ENCODE data around the gene S100A5. TPM values are rescaled to one million over a fixed set of nuclear protein-coding genes. Genes with fewer than 3 reads are reported as not detected.
A peak's percentile ranks its signal among the peaks of the same experiment; 100 is the strongest.
"Not testable (repeated sequence)": the region's sequence is repeated elsewhere in the genome, so short reads cannot be mapped to it uniquely, and the experiment has no call there.

Gene S100A5
- total RNA-seq, 1 donor from 2014 or later: 2.7 TPM

DNA sequence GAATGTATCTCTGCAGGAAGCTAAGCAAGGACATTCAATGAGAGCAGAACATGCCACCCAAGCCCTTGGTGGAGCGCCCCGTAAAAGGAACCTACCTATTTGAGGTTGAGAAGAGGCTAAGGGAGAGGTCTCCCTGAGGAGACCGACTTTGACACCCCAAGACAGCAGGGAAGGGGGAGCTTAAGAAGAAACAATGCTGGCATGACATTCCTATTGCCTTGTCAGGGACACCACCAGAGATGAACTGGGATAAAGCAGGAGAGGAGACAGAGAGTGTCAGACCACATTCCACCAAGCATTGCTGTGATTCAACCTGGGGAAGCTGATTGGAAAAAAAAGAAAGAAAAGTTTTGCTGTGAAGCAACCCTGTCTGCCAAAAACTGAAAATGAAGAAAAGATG is 38.2 kb upstream of the S100A5 start:
- DNase-seq (ENCODE audit: low read depth): no peak
- no peak overlapping the region for H3K4me3 ChIP-seq (ENCODE audit: low read depth, low read length)
- TF ChIP-seq, protein P1, sequence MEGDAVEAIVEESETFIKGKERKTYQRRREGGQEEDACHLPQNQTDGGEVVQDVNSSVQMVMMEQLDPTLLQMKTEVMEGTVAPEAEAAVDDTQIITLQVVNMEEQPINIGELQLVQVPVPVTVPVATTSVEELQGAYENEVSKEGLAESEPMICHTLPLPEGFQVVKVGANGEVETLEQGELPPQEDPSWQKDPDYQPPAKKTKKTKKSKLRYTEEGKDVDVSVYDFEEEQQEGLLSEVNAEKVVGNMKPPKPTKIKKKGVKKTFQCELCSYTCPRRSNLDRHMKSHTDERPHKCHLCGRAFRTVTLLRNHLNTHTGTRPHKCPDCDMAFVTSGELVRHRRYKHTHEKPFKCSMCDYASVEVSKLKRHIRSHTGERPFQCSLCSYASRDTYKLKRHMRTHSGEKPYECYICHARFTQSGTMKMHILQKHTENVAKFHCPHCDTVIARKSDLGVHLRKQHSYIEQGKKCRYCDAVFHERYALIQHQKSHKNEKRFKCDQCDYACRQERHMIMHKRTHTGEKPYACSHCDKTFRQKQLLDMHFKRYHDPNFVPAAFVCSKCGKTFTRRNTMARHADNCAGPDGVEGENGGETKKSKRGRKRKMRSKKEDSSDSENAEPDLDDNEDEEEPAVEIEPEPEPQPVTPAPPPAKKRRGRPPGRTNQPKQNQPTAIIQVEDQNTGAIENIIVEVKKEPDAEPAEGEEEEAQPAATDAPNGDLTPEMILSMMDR (conservative IDR thresholded peaks at IDR 0.05; ENCODE audit: low read depth, low read length): no peak

DNA sequence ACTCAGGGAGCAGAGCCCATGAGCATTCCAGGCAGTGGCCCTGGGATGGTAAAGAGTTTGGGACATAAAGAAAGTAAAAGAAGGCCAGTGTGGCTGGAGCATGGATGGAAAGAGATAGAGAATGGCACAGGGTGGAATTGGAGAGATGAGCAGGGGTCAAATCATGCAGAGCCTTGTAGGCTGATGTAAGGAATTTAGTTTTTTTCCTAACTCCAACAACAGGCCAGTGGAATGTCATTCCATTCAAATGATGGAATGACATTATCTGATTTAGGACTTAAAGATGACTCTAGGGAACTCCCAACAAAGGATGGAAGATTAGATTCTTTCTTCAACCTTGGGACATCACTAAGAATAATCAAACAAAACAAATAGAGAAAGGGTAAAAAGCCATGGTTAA is 37.8 kb upstream of the S100A5 start:
- TF ChIP-seq, protein P1 (conservative IDR thresholded peaks at IDR 0.05; ENCODE audit: low read depth, low read length): no peak
- H3K4me3 ChIP-seq (ENCODE audit: low read depth, low read length): no peak overlapping the region
- no peak for DNase-seq (ENCODE audit: low read depth)

DNA sequence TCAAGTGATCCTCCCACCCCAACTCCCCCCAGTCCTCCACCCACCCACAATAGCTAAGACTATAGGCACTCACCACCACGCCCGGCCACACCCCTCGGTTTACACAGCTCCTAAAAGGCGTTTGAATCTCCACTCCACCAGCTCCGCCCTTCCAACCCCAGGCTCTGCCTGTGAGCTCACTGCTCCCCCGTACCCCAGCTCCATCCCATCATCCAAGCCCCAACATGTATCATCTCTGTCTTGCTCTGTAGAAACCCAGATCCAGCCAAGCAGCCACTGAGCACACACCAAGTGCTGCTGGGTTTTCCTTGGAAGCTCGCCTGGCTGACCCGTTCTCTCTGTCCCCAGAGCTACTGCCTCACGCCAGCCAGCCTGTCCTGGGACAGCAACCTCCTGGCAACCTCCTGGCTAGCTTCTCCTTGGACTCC is 36.9 kb upstream of the S100A5 start:
- DNase-seq (ENCODE audit: low read depth): no peak
- TF ChIP-seq, protein P1 (conservative IDR thresholded peaks at IDR 0.05; ENCODE audit: low read depth, low read length): no peak
- H3K4me3 ChIP-seq (ENCODE audit: low read depth, low read length): no peak overlapping the region

DNA sequence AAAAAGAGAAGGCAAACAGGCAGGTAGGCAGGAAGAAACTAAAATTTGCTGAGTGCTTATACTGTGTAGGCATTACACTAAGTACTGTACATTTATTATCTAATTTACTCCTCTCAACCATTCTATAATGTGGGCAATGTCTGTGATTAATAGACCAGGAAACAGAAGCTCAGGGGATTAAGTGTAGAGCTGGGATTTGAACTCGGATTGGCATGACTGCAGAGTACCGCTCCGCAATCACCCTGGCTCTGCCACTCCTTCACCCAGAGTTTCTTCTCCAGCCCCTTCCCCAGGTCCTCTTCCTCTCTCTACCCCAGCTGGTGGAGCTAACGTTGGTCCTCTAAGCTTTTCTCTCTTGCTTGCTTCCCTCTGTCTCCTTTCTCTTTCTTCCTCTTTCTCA is 36.4 kb upstream of the S100A5 start:
- TF ChIP-seq, protein P1 (conservative IDR thresholded peaks at IDR 0.05; ENCODE audit: low read depth, low read length): no peak
- DNase-seq (ENCODE audit: low read depth): no peak
- H3K4me3 ChIP-seq (ENCODE audit: low read depth, low read length): no peak overlapping the region

DNA sequence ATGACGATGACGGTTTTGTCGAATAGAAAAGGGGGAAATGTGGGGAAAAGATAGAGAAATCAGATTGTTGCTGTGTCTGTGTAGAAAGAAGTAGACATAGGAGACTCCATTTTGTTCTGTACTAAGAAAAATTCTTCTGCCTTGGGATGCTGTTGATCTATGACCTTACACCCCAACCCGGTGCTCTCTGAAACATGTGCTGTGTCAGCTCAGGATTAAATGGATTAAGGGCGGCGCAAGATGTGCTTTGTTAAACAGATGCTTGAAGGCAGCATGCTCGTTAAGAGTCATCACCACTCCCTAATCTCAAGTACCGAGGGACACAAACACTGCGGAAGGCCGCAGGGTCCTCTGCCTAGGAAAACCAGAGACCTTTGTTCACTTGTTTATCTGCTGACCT is 34.8 kb upstream of the S100A5 start:
- not testable (repeated sequence) for H3K4me3 ChIP-seq (ENCODE audit: low read depth, low read length); DNase-seq (ENCODE audit: low read depth)

DNA sequence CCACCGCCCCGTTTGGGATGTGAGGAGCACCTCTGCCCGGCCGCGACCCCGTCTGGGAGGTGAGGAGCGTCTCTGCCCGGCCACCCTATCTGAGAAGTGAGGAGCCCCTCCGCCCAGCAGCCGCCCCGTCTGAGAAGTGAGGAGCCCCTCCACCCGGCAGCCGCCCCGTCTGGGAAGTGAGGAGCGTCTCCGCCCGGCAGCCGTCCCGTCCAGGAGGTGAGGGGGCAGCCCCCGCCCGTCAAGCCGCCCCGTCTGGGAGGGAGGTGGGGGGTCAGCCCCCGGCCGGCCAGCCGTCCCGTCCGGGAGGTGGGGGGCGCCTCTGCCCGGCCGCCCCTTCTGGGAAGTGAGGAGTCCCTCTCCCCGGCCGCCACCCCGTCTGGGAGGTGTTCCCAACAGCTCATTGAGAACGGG is 34.4 kb upstream of the S100A5 start:
- not testable (repeated sequence) for DNase-seq (ENCODE audit: low read depth)

DNA sequence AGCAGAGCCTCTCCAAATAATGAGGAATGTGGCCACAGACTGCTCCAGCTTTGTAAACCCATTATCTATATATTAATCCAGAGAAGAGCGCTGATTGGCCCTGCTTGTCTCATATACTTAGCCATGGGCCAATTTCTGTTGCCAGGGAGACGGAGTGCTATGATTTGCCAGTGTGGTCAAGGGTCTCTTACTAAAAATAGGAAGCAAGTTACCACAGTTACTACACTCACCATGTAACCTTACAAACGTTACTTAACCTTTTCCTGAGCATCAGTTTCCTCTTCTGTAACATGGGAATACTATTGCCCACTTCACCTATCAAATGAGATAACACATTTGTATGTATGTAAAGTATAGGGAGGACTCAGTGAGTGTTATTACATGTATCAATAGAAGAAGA is 32.6 kb upstream of the S100A5 start:
- TF ChIP-seq, protein P1 (conservative IDR thresholded peaks at IDR 0.05; ENCODE audit: low read depth, low read length): no peak
- no peak for DNase-seq (ENCODE audit: low read depth)
- no peak overlapping the region for H3K4me3 ChIP-seq (ENCODE audit: low read depth, low read length)

More for the DNA sequence above, 34.4 kb upstream of the S100A5 start:
- not testable (repeated sequence) for H3K4me3 ChIP-seq (ENCODE audit: low read depth, low read length)

DNA sequence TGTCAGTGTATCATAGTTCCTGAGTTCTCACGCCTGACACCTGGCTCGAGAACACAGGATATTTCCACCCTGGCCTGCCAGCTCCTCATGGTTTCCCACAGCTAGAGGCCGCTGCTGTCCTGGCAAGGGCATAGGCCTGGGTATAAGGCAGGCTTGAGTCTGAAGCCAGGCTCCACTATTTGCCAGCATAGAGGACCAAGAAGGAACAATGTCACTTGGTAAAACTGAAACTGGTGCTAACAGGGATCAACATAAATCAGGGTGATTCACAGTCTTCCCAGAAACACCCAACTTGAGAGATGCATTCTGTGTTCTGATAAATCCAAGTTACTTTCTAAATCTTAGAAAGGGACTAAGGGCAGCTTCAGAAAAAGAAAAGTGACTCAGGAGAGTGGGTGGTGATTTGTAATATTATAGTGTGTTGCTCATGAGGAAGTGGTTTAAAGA is 31.9 kb upstream of the S100A5 start:
- TF ChIP-seq, protein P1 (conservative IDR thresholded peaks at IDR 0.05; ENCODE audit: low read depth, low read length): peak; percentile 99
- no peak overlapping the region for H3K4me3 ChIP-seq (ENCODE audit: low read depth, low read length)
- DNase-seq (ENCODE audit: low read depth): peak; percentile 57

Data from epithelial cell of proximal tubule (primary cell).